GM18907 (cell line): Measurements from ENCODE around the gene MRPL9.
"Not testable (repeated sequence)": the region's sequence is repeated elsewhere in the genome, so short reads cannot be mapped to it uniquely, and the experiment has no call there.

Source experiments
- ATAC-seq: cut with Tn5 transposase; IDR thresholded peaks from one replicate; pipeline ENCODE4 v1.9.1; 2021; ENCODE audit warnings: mild to moderate bottlenecking, moderate library complexity; ENCODE audit not compliant: unreplicated experiment

Gene MRPL9

DNA sequence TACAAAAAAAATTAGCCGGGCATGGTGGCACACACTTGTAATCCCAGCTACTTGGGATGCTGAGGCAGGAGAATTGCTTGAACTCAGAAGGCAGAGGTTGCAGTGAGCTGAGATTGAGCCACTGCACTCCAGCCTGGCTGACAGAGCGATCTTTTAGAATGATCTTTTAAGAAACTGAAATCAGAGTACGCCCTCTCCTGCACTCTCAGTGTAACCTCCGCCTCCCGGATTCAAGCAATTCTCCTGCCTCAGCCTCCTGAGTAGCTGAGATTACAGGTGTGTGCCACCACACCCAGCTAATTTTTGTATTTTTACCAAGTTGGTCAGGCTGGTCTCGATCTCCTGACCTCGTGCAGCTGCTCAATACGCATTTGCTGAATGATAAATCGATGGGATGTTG, 29.3 kb downstream of the MRPL9 start:
- not testable (repeated sequence) for ATAC-seq

DNA sequence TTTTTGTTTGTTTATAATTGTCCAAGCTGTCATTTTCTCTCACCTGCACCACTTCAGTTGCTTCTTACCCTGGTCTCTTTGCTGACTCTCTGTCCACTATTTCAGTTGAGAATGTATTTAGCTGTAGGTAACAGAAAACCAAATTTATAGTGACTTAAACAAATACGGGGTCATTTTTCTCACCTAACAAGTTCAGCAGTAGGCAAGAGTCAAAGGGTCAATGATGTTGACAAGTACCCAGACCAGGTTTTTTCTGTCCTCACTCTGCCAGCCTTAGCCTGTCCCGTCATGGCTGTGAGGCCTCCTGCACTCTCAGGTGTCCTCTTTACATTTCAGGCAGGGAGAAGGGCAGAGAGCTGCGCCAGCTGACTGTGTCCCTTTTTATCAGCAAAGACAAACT, 30.2 kb downstream of the MRPL9 start:
- ATAC-seq: no peak

- no peak for ATAC-seq
Measured at GRCh38 chr1:151729966-151730291, 33.4 kb downstream of the MRPL9 start.

DNA sequence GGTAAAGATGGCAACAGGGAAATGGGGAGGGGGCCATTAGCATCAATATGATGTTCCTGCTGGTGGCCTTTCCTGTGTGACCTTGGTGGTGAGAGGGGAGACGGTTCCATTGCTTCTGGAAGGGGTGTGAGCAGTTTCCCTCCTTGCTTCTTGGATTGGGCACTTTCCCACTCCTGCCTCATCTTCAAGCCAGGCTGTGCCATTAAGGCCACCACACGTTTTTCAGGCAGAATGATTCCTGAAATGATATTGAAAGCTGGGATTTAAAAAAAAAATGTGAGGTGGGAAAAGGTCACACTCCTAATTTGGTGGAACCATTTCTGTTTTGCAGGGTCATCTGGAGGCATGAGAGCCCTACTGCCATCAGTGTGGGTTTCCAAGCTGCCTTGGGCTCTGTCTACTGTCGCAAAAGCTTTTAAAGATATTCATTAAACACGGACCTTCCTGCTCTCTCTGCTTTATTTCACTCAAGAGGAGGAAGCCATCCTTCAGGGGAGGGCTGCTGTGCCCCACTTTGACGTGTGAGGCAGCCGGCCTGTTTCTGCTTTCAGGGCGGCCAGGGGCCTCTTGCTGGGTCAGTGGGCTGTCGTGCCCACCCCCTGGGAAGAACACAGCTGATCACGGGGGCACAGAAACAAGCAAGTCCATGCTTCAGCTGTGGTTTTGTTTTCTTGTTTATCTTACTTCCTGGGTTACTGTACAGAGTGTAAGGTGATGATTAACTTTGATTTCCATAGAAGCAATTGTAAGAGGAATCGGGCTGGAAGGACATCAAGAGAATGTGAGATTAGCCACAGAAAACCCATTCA, 33.9 kb downstream of the MRPL9 start:
- ATAC-seq: no peak

GRCh38 chr1:151728151-151729054, 34.9 kb downstream of the MRPL9 start:
- ATAC-seq: no peak

- no peak for ATAC-seq
Measured at GRCh38 chr1:151723726-151724370, 39.4 kb downstream of the MRPL9 start.

- ATAC-seq: no peak
Measured at GRCh38 chr1:151721788-151722510, 41.3 kb downstream of the MRPL9 start.

DNA sequence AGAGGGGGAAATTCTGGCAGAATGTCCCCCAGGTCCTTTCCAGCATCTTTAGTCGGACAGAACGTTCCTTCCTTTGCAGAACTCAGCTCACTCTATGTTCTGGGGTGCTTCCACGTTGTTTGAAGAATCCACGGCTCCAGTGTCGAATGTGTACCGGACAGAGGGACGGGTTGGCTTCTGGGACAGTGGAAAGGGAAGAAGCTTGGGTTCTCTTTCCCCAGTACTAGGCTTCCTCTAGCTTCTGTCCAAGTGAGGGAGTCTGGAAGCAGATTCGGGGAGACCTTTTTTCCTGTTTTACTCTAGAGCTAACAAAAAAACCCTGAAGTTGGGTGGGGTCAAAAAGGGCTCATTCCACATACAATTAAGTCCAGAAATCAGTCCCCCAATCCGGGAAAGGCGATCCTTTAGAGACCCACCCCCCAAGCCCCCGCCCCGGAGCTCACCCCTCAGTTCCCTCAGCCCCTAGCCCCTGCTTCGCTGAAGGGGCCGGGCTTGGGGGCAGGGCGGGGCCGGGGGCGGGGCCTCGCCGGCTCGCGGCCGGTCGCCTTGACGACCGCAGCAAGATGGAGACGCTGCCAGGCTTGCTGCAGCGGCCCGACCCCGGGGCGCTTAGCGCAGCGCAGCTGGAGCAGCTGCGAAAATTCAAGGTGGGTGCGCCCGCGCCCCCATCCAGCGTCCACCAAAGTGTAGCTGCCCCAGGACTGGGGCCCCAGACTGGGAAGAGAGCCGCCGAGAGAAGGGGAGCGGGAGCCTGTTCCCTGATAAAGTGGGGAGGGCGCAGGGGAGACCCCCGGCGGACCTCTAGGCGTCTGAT, 42.1 kb downstream of the MRPL9 start, which contains the start of gene RIIAD1:
Gene RIIAD1, plus strand, starts transcription at position 549 of the 814 bp plus-strand sequence. Its CDS starts 15 bp downstream, at position 564.
- no peak for ATAC-seq

DNA sequence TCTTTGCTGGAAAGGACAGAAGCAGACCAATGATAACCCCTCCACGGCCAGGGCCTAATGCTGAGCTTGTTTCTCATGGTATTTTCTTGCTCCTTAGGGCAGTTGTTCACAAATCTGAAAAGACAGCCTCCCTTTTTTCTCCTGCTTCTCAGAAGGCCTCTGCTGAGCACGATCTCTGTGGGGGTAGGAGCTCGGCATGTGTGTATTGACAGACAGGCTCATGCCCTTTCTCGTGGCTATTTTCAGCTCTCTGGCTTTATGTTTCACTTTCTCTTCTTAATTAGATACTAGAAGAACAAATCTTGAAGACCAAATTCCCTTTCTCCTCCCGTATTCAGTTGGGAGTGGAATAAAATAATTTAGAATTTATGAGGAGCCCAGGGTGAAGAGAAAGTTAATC, 42.7 kb downstream of the MRPL9 start:
- ATAC-seq: no peak

DNA sequence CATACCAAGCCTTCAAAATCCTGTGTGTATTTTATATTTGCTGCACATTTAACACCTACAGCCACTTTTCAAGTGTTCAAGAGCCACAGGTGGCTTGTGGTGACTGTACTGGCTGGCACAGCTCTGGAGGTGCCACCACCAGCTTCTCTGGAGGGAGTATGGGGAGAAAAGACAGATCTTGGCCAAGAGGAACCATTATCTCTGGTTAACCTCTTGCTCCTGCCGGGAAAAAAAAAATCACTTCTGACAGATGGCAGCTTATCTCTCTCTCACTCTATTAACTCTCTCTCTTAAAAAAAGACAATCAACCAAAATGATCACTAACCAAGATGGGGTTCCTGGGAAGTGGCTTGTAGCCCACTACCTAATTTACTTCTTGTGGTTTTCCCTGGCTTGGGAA, 43.2 kb downstream of the MRPL9 start:
- ATAC-seq: no peak

DNA sequence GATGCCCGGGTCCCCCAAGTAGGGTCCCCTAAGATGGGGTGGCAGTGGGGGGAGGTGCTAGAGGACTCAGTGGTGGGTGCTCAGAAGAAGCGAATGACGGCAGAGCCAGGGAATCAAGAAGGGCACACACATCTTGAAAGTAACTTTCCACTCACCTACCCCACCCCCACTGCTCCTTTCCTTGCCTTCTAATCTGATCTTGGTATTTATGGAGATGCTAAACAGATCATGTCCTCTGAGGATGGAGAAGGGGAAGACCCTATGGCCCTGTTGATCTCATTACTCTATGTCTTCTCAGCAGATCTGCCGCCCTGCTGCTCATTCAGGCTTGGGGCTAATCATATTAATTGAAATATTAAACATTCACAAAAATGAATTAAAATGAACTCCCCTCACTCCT, 44.6 kb downstream of the MRPL9 start:
- ATAC-seq: no peak

DNA sequence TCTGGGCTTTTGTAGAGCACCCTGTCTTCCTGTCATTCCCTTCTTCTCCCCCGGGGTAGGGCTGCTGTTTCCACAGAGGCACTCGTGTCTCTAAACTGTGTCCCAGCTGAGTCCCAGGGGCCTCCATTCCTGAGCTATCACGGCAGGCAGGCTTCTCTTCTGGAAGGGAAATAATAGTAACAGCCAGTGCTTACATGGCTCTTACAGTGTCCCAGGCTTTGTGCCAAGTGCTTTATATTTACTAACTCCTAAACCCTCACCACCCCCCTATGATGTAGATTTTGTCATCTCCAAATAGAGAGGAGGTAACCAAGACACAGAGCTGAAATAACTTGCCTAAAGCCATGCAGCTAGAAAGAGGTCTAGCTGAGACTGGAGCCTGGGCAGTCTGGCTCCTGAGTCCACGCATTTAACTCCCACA, 45.3 kb downstream of the MRPL9 start:
- no peak for ATAC-seq

DNA sequence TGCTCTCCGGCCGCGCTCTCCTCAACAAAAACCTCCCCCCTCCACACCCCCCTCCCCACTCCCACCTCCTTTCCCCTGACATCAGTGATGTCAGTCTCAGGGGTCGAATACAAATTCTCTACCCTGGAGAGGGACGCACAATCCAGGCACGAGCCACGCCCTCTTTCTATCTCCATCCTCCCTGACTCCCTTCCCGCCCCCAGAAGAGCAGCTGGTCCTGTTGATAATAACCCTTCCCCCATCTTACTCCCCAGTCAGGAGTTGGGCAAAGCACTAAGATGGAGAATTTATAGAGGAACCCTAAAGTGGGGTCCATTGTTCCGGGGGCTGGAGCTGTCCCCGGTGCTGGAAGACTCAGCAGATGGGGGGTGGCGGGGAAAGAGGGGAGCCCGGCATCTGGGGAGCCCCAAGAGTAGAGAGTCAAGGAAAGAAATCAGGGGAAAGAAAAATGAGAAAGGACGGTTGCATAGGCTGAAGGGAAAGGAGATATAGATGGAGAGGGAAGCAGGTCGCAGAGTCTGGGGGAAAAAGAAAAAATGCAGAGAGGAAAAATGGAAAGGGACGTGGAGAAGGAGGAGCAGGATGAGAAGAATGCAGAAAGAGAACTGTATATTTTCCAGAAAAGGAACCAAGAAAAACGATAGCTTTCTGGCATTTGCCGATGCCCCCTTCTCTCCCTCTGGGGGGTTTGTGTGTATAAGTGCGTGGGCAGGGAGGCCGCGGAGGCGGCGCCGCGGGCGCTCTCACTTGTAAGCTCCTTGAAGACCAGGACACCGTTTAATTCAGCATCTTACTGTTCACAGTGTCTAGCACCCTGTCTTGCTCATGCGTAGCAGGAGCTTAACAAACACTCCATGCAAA, 46.3 kb downstream of the MRPL9 start, which contains the start of gene CELF3:
Gene CELF3, minus strand, starts transcription at position 33 of the 861 bp plus-strand sequence. CDS start 783 bp downstream, outside the sequence.
- ATAC-seq: no peak

DNA sequence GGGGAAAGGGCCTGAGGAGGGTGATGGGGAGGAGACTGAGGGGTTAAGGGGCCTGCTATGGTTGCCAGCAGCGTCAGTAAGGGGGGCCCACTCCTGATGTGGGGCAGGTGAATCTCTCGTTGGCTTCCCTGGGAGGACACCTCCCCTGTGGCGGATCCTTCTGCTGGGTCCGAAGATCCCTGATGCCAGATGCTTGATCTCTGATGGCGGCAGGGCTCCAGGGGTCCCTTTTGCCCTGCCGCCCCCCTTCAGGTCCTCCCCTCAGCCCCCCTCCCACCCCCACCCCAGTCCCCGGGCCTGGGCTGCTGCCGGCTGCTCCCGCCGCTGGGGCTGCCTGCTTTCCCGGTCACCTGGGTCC, 46.9 kb downstream of the MRPL9 start:
- no peak for ATAC-seq

DNA sequence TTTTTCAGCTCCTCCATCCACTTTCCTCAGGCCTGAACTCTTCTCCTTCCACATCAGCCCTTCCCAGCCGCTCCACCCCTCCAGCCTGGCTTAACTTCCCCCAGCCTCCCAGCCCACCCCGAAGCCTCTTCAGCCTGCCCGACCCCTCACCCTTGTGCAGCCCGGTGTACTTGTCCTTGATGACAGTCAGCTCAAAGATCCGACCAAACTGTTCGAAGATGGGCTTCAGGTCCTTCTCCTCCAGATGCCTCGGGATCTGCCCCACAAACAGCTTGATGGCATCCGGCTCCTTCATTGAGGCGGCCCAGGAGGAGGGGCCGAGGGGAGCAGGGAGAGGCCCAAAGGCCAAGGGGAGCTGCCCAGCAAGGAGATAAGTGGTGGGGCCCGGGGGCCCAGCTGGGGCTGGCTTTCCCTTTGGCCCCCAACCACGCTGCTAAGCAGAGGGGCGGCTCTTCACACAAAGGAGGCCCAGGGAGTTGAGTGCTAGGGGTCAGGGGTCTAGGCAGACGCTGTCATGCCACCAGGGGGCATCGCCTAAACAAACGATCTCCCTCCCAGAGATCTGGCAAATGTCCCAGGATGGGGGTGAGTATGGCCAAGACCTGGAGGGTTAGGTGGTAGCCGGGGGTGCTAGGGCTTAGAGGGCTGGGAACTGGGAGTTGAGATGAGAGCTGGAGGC, 47.4 kb downstream of the MRPL9 start:
- no peak for ATAC-seq

DNA sequence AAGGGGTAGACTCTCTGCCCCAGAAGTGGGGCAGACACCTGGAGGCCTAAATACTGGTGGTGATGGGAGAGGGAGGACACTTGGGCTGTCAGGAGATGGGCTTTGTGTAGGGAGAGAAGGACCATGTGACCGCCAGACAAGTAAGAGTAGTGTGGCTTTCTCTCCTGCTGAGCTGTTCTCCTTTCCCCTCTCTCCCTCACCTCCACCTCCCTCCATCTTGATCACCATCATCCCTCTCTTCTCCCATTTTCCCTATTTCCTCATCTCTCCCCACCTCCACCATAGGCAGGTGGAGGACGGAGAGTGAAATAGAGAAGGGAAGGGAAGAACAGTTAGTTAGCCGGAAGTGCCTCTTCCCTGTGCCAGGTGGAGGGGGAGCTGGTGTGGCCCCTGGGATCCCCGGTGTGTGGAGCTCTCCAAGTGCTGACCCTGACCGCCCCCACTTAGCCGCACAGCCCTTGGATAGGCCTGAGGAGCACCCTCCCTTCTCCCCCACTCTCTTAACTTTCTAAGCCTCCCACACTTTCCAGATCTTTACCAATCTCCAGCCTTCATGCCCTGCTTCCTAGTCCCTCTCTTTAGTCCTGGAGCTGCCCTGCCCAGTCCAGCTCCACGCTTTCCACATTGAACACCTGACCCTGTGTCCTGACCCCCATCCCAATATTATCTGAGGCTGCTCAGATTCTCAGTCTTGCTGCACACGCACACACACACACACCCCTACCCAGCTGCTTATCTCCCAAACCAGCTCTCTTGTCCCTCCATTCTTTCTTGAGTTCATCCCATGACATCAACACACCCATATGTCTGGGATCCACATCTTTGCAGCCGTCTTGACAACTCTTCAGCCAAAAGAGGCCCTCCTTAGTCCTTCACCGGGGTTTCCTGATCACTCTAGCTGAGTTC, 48.2 kb downstream of the MRPL9 start:
- ATAC-seq: no peak

GRCh38 chr1:151713874-151714273, 49.4 kb downstream of the MRPL9 start:
- no peak for ATAC-seq
